GM12892 (cell line): Measurements from ENCODE around the gene PCDHGA5.

Experiments used
- POLR2A ChIP-seq: IDR thresholded peaks from 2 replicates; pipeline ENCODE4 v1.6.1; 2011; ENCODE audit warnings: low read depth, low read length, control low read depth
- POLR2AphosphoS5 ChIP-seq: IDR thresholded peaks from 2 replicates; pipeline ENCODE4 v1.6.1; 2011; ENCODE audit warnings: low read depth, low read length, control low read depth
- TAF1 ChIP-seq: IDR thresholded peaks from 2 replicates; pipeline ENCODE4 v1.6.1; 2011; ENCODE audit warnings: low read depth, mild to moderate bottlenecking, control low read depth, low read length, borderline replicate concordance

DNA sequence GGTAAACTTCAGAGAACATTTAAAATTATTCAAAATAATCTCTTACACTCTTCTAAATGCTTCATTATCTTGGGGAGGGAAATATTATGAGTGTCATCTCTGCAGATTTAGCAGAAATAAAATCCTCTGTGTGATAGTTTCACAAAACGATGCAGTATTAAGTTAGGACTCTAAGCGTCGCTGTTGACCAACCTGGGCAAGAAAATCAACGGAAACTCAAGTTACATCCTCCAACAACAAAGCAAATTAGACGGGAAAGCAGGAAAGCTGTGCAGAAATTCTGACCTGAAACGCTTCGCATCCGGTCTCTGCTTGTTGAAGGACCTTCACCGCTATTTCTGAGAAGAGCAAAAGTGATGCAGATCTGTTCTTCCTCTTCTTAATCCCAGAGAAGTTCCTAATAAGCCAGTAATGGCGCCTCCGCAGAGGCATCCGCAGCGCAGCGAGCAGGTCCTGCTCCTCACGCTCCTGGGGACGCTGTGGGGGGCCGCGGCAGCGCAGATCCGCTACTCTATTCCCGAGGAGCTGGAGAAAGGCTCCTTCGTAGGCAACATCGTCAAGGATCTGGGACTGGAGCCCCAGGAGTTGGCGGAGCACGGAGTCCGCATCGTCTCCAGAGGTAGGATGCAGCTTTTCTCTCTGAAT is 9.8 kb downstream of the PCDHGA5 start, which contains the start of gene PCDHGA6:
- TF ChIP-seq POLR2AphosphoS5: no peak
- TF ChIP-seq POLR2A: no peak
- no peak for TF ChIP-seq TAF1
